HG03457 (cell line): ENCODE results near the gene SPATA7.

Experiments used
- ATAC-seq: cut with Tn5 transposase; IDR thresholded peaks from one replicate; pipeline ENCODE4 v1.9.1; 2021; ENCODE audit warnings: moderate number of reproducible peaks; ENCODE audit not compliant: unreplicated experiment

SPATA7 gene

GRCh38 chr14:88481059-88481458 lies 95.6 kb downstream of the SPATA7 start:
- ATAC-seq: no peak

- no peak for ATAC-seq
Measured at GRCh38 chr14:88481794-88482193, 96.3 kb downstream of the SPATA7 start.

GRCh38 chr14:88482524-88482923 lies 97.1 kb downstream of the SPATA7 start:
- no peak for ATAC-seq
